Mesenchymal stem cell (in vitro differentiated cells and primary cell): ENCODE data around the gene BNC2.
A peak's percentile ranks its signal among the peaks of the same experiment; 100 is the strongest.

ENCODE experiments used
- DNase-seq: peaks from one replicate; pipeline ENCODE4 v3.0.0-alpha.2; 2013
- H2AFZ ChIP-seq: one replicate; pipeline ENCODE4 v1.6.1; 2013; ENCODE audit warnings: low read depth, mild to moderate bottlenecking, control low read depth, inconsistent platforms, low read length, moderate library complexity
- H2AK5ac ChIP-seq: 2 replicates; pipeline ENCODE4 v1.6.1; 2013; ENCODE audit warnings: low read length, moderate library complexity, mild to moderate bottlenecking, inconsistent platforms; ENCODE audit not compliant: severe bottlenecking
- H2BK120ac ChIP-seq: one replicate; pipeline ENCODE4 v1.6.1; 2013; ENCODE audit warnings: low read depth, mild to moderate bottlenecking, inconsistent platforms, low read length, moderate library complexity
- H2BK12ac ChIP-seq, 2 experiments: one replicate each; pipeline ENCODE4 v1.6.1; 2013; ENCODE audit warnings: inconsistent platforms in 2 of 2, low read length in 2 of 2, mild to moderate bottlenecking in 2 of 2, moderate library complexity in 2 of 2, control low read depth in 1 of 2
- H2BK15ac ChIP-seq: one replicate; pipeline ENCODE4 v1.6.1; 2013; ENCODE audit warnings: mild to moderate bottlenecking, low read depth, inconsistent platforms; ENCODE audit not compliant: poor library complexity, severe bottlenecking
- H2BK5ac ChIP-seq: 2 replicates; pipeline ENCODE4 v1.6.1; 2013; ENCODE audit warnings: low read depth, mild to moderate bottlenecking, low read length, control low read depth, inconsistent platforms; ENCODE audit not compliant: poor library complexity, severe bottlenecking
- H3K14ac ChIP-seq, 2 experiments: one replicate each; pipeline ENCODE4 v1.6.1; 2013; ENCODE audit warnings: inconsistent platforms in 2 of 2, low read length in 2 of 2, control low read depth in 1 of 2, mild to moderate bottlenecking in 1 of 2, moderate library complexity in 1 of 2
- H3K18ac ChIP-seq, 2 experiments: one replicate each; pipeline ENCODE4 v1.6.1; 2013; ENCODE audit warnings: inconsistent platforms in 2 of 2, low read length in 2 of 2, control low read depth in 1 of 2, low read depth in 1 of 2, mild to moderate bottlenecking in 1 of 2
- H3K23ac ChIP-seq, 2 experiments: one replicate each; pipeline ENCODE4 v1.6.1; 2013; ENCODE audit warnings: inconsistent platforms in 2 of 2, low read length in 2 of 2, mild to moderate bottlenecking in 2 of 2, moderate library complexity in 2 of 2, control low read depth in 1 of 2
- H3K27ac ChIP-seq: 2 replicates; pipeline ENCODE4 v1.5.1; 2013; ENCODE audit warnings: mild to moderate bottlenecking, moderate library complexity, low read length, control low read depth, inconsistent platforms; ENCODE audit not compliant: poor library complexity, severe bottlenecking
- H3K27me3 ChIP-seq, 2 experiments: 2 replicates each; pipeline versions ENCODE4 v1.6.1 to v1.7.0; 2013; ENCODE audit warnings: low read length in 2 of 2, mild to moderate bottlenecking in 2 of 2, moderate library complexity in 2 of 2, control low read depth in 1 of 2, inconsistent platforms in 1 of 2; ENCODE audit not compliant: control insufficient read depth in 1 of 2, insufficient read depth in 1 of 2
- H3K36me3 ChIP-seq, 2 experiments: 2 replicates each; pipeline versions ENCODE4 v1.6.1 to v1.7.0; 2013; ENCODE audit warnings: low read length in 2 of 2, control low read depth in 1 of 2, inconsistent platforms in 1 of 2, low read depth in 1 of 2, mild to moderate bottlenecking in 1 of 2; ENCODE audit not compliant: insufficient read depth in 2 of 2, control insufficient read depth in 1 of 2
- H3K4ac ChIP-seq, 2 experiments: one replicate each; pipeline ENCODE4 v1.6.1; 2013; ENCODE audit warnings: inconsistent platforms in 2 of 2, low read length in 2 of 2, mild to moderate bottlenecking in 2 of 2, moderate library complexity in 2 of 2, control low read depth in 1 of 2, low read depth in 1 of 2
- H3K4me1 ChIP-seq: 2 replicates; pipeline ENCODE4 v1.6.1; 2013; ENCODE audit warnings: low read depth, low read length, control low read depth; ENCODE audit not compliant: control insufficient read depth, insufficient read depth
- H3K4me2 ChIP-seq: 2 replicates; pipeline ENCODE4 v1.6.1; 2013; ENCODE audit warnings: low read length, mild to moderate bottlenecking, inconsistent platforms; ENCODE audit not compliant: poor library complexity, severe bottlenecking
- H3K4me3 ChIP-seq, 2 experiments: 2 replicates each; pipeline versions ENCODE4 v1.5.1 to v1.7.0; 2013; ENCODE audit warnings: low read length in 2 of 2, mild to moderate bottlenecking in 2 of 2, control low read depth in 1 of 2, low read depth in 1 of 2; ENCODE audit not compliant: insufficient read depth in 1 of 2
- H3K79me1 ChIP-seq: replicated peaks from 2 replicates; pipeline ENCODE4 v1.6.1; 2013; ENCODE audit warnings: mild to moderate bottlenecking, control low read depth, low read length, inconsistent platforms; ENCODE audit not compliant: poor library complexity, severe bottlenecking
- H3K9ac ChIP-seq: 2 replicates; pipeline ENCODE4 v1.7.0; 2013; ENCODE audit warnings: mild to moderate bottlenecking, low read length, moderate library complexity
- H3K9me3 ChIP-seq: 2 replicates; pipeline ENCODE4 v1.7.0; 2013; ENCODE audit warnings: mild to moderate bottlenecking, low read length; ENCODE audit not compliant: control insufficient read depth
- H4K8ac ChIP-seq: one replicate; pipeline ENCODE4 v1.6.1; 2013; ENCODE audit warnings: inconsistent platforms, mild to moderate bottlenecking, low read length, moderate library complexity
- H4K91ac ChIP-seq: one replicate; pipeline ENCODE4 v1.6.1; 2013; ENCODE audit warnings: mild to moderate bottlenecking, low read length, inconsistent platforms
- WGBS: methylation state at CpG from one replicate; pipeline ENCODE4 v1.1.7; 2013; ENCODE audit warnings: mixed read lengths; 5-methylcytosine and 5-hydroxymethylcytosine counted together

BNC2 gene

GRCh38 chr9:16501726-16502125 is 368.7 kb downstream of the BNC2 start:
- Histone ChIP-seq H2AK5ac (no peak overlapping the region), H2BK15ac (no peak overlapping the region), H3K9ac (no peak overlapping the region), H3K4me3 (no peak overlapping the region), H4K8ac (no peak overlapping the region), H4K91ac (no peak overlapping the region), H3K18ac (peak overlapping the region; percentile 12 to 75), H2BK12ac (peak overlapping the region in 1 of 2 experiments; percentile 89), H3K27me3 (no peaks in the 10 kb centered on the region), H3K4me2 (no peak overlapping the region), H2BK120ac (no peak overlapping the region), H3K79me1 (peaks cover 19% of the 10 kb centered on the region), H2AFZ (no peak overlapping the region), H3K23ac (no peak overlapping the region), H3K27ac (peak overlapping the region; percentile 45), H3K14ac (no peak overlapping the region), H3K4me1 (peaks cover 4% of the 10 kb centered on the region), H3K4ac (peak overlapping the region in 1 of 2 experiments; percentile 28), H3K9me3 (no peaks in the 10 kb centered on the region), H3K36me3 (peaks cover 0 to 10% of the 10 kb centered on the region in 2 experiments), H2BK5ac (no peak overlapping the region)
- 90% methylated on average over 2 of the region's 2 CpGs for WGBS
- no peak for DNase-seq

- H3K4me1 ChIP-seq = peaks cover 4% of the 10 kb centered on the region
- no peak overlapping the region for H4K91ac ChIP-seq
- H3K4ac ChIP-seq = no peak overlapping the region
- no peak overlapping the region for H3K18ac ChIP-seq
- no peak overlapping the region for H2BK5ac ChIP-seq
- H3K14ac ChIP-seq = no peak overlapping the region
- no peak overlapping the region for H2BK15ac ChIP-seq
- no peak overlapping the region for H2AK5ac ChIP-seq
- H3K23ac ChIP-seq = no peak overlapping the region
- no peak overlapping the region for H4K8ac ChIP-seq
- peaks cover 17% of the 10 kb centered on the region for H3K79me1 ChIP-seq
- H3K4me2 ChIP-seq = no peak overlapping the region
- H3K9ac ChIP-seq = no peak overlapping the region
- no peaks in the 10 kb centered on the region for H3K9me3 ChIP-seq
- 40% methylated on average over 1 of the region's 2 CpGs for WGBS
- DNase-seq = no peak
- H3K27me3 ChIP-seq = no peaks in the 10 kb centered on the region
- H3K4me3 ChIP-seq = no peak overlapping the region
- H2AFZ ChIP-seq = no peak overlapping the region
- peak overlapping the region; percentile 45 for H3K27ac ChIP-seq
- no peak overlapping the region for H2BK12ac ChIP-seq
- H3K36me3 ChIP-seq = peaks cover 0 to 16% of the 10 kb centered on the region in 2 experiments
- no peak overlapping the region for H2BK120ac ChIP-seq
Measured at GRCh38 chr9:16501141-16501540, 369.3 kb downstream of the BNC2 start.

- no peak overlapping the region for H4K8ac ChIP-seq
- no peak overlapping the region for H3K27ac ChIP-seq
- H3K36me3 ChIP-seq = peaks cover 0 to 19% of the 10 kb centered on the region in 2 experiments
- H2BK120ac ChIP-seq = no peak overlapping the region
- no peaks in the 10 kb centered on the region for H3K27me3 ChIP-seq
- H3K14ac ChIP-seq = no peak overlapping the region
- H3K9ac ChIP-seq = no peak overlapping the region
- H3K4me2 ChIP-seq = no peak overlapping the region
- no peak overlapping the region for H3K4me3 ChIP-seq
- no peak overlapping the region for H3K18ac ChIP-seq
- H3K79me1 ChIP-seq = peaks cover 19% of the 10 kb centered on the region
- no peak overlapping the region for H3K4ac ChIP-seq
- no peak for DNase-seq
- no peak overlapping the region for H2BK15ac ChIP-seq
- no peak overlapping the region for H2BK12ac ChIP-seq
- no peak overlapping the region for H3K23ac ChIP-seq
- H3K4me1 ChIP-seq = peaks cover 4% of the 10 kb centered on the region
- no peak overlapping the region for H2AFZ ChIP-seq
- 67% methylated on average over 1 of the region's 2 CpGs for WGBS
- H2AK5ac ChIP-seq = no peak overlapping the region
- no peak overlapping the region for H2BK5ac ChIP-seq
- H4K91ac ChIP-seq = no peak overlapping the region
- no peaks in the 10 kb centered on the region for H3K9me3 ChIP-seq
Measured at GRCh38 chr9:16500386-16500785, 370.1 kb downstream of the BNC2 start.

GRCh38 chr9:16499892-16500291 is 370.6 kb downstream of the BNC2 start:
- Histone ChIP-seq H3K27ac (no peak overlapping the region), H3K14ac (no peak overlapping the region), H3K4me3 (no peak overlapping the region)

More at GRCh38 chr9:16499892-16500291, 370.6 kb downstream of the BNC2 start:
- H3K4me2 ChIP-seq = no peak overlapping the region
- H3K9ac ChIP-seq = no peak overlapping the region
- H2AK5ac ChIP-seq = peak overlapping the region; percentile 54
- no peak overlapping the region for H3K23ac ChIP-seq
- no peak overlapping the region for H2BK120ac ChIP-seq
- H3K36me3 ChIP-seq = peaks cover 0 to 24% of the 10 kb centered on the region in 2 experiments
- no peak for DNase-seq
- peak overlapping the region; percentile 28 for H4K8ac ChIP-seq
- peak overlapping the region; percentile 33 to 80 for H3K18ac ChIP-seq
- peaks cover 21% of the 10 kb centered on the region for H3K79me1 ChIP-seq
- peak overlapping the region; percentile 52 for H2BK15ac ChIP-seq
- H3K9me3 ChIP-seq = no peaks in the 10 kb centered on the region
- no peak overlapping the region for H2BK12ac ChIP-seq
- peak overlapping the region; percentile 39 for H4K91ac ChIP-seq
- H3K27me3 ChIP-seq = no peaks in the 10 kb centered on the region
- peaks cover 4% of the 10 kb centered on the region for H3K4me1 ChIP-seq
- no peak overlapping the region for H3K4ac ChIP-seq
- H2BK5ac ChIP-seq = no peak overlapping the region
- H2AFZ ChIP-seq = no peak overlapping the region
